IPS-11a (cell line): ENCODE results near the gene EPS15.
"Not testable (repeated sequence)": the region's sequence is repeated elsewhere in the genome, so short reads cannot be mapped to it uniquely, and the experiment has no call there.

ENCODE experiments used
- H3K4me3 ChIP-seq: one replicate; pipeline ENCODE4 v1.5.1; 2013; ENCODE audit warnings: low read depth, low read length, control low read depth

The EPS15 gene

DNA sequence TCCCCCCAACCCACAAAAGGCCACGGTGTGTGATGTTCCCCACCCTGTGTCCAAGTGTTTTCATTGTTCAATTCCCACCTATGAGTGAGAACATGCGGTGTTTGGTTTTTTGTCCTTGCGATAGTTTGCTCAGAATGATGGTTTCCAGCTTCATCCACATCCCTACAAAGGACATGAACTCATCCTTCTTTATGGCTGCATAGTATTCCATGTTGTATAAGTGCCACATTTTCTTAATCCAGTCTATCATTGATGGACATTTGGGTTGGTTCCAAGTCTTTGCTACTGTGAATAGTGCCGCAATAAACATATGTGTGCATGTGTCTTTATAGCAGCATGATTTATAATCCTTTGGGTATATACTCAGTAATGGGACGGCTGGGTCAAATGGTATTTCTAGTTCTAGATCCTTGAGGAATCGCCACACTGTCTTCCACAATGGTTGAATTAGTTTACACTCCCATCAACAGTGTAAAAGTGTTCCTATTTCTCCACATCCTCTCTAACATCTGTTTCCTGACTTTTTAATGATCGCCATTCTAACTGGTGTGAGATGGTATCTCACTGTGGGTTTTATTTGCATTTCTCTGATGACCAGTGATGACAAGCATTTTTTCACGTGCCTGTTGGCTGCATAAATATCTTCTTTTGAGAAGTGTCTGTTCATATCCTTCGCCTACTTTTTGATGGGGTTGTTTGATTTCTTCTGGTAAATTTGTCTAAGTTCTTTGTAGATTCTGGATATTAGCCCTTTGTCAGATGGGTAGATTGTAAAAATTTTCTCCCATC lies 44.0 kb downstream of the EPS15 start:
- not testable (repeated sequence) for H3K4me3 ChIP-seq

GRCh38 chr1:51473331-51474115 lies 45.5 kb downstream of the EPS15 start:
- no peak overlapping the region for H3K4me3 ChIP-seq

GRCh38 chr1:51472359-51472758 lies 46.7 kb downstream of the EPS15 start:
- H3K4me3 ChIP-seq: no peak overlapping the region

GRCh38 chr1:51469518-51469917 lies 49.5 kb downstream of the EPS15 start:
- H3K4me3 ChIP-seq: no peak overlapping the region

GRCh38 chr1:51464828-51465227 lies 54.2 kb downstream of the EPS15 start:
- no peak overlapping the region for H3K4me3 ChIP-seq

DNA sequence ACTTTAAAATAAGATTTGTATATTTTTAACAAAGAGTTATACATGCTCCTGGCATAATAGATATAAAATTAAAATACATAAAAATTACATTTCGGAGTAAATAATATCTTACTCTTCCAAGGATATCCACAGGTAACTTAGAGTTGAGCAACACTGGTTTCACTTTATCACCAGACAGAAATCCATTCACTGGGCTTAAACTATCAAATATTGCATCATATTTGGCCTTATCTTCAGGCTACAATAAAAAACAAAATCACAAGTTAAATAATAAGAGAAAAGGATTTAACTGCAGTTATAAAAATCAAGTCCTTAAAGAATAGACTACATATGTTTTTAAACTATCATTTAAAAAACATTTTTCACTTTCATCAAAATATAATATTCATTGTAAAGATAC lies 55.5 kb downstream of the EPS15 start:
- no peak overlapping the region for H3K4me3 ChIP-seq

DNA sequence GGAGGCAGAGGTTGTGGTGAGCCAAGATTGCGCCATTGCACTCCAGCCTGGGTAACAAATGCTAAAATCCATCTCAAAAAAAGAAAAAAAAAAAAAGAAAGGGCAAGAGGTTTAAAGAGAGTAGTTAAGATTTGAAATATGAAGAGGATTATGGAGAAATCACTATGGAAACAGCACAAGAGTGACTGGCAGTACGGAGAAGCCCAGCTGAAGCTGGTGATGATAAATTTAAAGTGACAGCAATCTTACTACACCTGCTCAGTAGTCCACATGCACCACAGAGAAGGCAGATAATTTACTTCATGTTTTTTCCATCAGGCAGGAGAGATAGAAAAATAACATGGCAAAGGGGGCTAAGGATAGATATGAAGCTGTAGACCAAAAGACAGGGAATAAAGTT lies 56.8 kb downstream of the EPS15 start:
- H3K4me3 ChIP-seq: not testable (repeated sequence)

GRCh38 chr1:51454554-51454953 lies 64.5 kb downstream of the EPS15 start:
- H3K4me3 ChIP-seq: no peak overlapping the region

DNA sequence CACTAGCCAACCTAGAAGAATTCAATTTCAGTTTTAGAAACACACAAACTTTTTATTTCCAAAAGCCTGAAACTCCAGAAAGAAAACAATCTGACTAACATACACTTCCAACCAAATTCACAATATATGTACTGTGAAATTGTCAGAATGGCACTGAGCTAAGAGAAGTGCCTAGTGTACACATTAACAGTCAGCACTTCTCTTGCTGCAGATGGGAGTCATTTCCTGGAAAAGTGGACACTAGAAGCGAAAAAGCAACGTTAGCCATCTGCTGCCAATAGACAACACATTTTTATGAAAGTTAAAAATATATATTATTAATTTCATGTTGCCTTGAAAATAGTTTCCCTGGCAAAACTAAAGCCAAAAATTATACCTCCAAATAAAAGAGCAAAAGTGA lies 66.1 kb downstream of the EPS15 start:
- no peak overlapping the region for H3K4me3 ChIP-seq

GRCh38 chr1:51448844-51449454 lies 70.1 kb downstream of the EPS15 start:
- not testable (repeated sequence) for H3K4me3 ChIP-seq

GRCh38 chr1:51445351-51446090 lies 73.5 kb downstream of the EPS15 start:
- no peak overlapping the region for H3K4me3 ChIP-seq

GRCh38 chr1:51444534-51445192 lies 74.4 kb downstream of the EPS15 start:
- no peak overlapping the region for H3K4me3 ChIP-seq

DNA sequence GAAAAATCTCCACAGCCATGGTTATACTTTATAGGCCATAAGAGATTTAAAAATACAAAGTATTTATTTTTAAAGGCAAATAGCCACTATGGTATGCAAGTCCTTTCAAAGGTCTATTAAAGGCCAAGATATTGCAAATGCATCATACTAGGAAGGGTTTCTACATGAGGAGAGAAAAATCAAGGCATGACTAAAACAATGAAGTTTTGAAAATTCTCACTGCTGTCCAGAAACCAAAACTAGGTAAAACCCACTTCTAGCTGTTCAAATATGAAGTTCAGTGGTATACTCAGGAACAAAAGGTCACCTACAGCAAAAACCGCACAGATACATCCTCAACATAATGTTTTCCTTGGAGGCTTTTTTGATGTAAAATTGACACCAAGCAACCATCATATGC lies 75.0 kb downstream of the EPS15 start:
- no peak overlapping the region for H3K4me3 ChIP-seq

DNA sequence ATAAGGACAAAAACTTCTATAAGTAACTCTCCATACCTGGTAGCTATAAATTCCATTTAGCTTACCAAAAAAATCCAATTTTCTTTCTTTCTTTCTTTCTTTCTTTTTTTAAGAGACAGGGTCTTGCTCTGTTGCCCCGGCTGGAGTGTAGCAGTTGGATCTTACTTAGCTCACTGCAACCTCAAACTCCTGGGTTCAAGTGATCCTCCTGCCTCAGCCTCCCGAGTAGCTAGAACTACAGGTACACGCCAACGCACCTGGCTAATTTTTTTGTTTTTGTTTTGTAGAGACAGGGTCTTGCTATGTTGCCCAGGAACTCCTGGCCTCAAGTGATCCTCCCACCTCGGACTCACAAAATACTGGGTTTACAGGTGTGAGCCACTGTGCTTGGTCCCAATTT lies 75.5 kb downstream of the EPS15 start:
- H3K4me3 ChIP-seq: no peak overlapping the region

GRCh38 chr1:51442616-51443015 lies 76.5 kb downstream of the EPS15 start:
- no peak overlapping the region for H3K4me3 ChIP-seq

DNA sequence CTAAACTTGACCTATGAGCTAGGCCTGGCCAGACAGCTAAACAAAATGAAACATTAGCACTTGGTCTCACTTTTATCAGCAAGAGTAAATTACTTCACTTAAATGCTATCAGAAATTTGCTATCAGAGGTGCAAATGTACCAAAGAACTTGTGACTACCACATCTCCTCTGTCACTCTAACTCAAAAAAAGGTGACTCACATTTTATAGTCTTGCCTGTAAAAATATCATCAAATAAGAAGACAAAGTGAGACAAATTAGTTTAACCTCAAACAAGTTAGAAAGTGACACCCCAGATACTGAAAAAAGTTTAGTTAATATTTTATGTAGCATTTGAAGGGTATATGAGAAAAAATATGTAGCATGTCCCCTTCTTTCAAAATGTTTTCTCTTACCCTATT lies 76.9 kb downstream of the EPS15 start:
- no peak overlapping the region for H3K4me3 ChIP-seq

GRCh38 chr1:51439895-51440294 lies 79.2 kb downstream of the EPS15 start:
- no peak overlapping the region for H3K4me3 ChIP-seq

DNA sequence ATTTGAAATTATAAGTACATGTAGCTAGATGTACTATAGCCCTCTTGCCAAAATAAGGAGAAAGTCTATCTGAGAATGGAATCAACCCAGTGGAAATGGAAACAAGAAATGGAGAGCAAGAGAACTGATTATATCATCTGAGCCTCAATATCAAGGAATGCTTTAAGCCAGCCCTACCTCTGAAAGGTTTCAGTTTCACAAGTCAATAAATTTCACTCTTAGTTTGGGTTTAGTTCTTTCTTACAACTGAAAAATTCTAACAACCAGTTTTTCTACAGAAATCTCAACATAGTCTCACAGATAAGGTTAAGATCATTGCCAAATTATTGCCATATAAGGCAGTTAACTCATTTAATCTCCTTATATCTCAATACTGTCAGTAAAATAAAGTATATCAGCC lies 80.0 kb downstream of the EPS15 start:
- H3K4me3 ChIP-seq: no peak overlapping the region

- not testable (repeated sequence) for H3K4me3 ChIP-seq
Observed at GRCh38 chr1:51437391-51437790, 81.7 kb downstream of the EPS15 start.

- no peak overlapping the region for H3K4me3 ChIP-seq
Observed at GRCh38 chr1:51435878-51436277, 83.2 kb downstream of the EPS15 start.
